ENCODE data around the gene EXOSC10. TPM values are rescaled to one million over a fixed set of nuclear protein-coding genes. Genes with fewer than 3 reads are reported as not detected.
"Not testable (repeated sequence)": the region's sequence is repeated elsewhere in the genome, so short reads cannot be mapped to it uniquely, and the experiment has no call there.

Gene EXOSC10
- polyA plus RNA-seq, 6 donors from 2014 or later = 23.4 to 55.2 (median 41.4) TPM

- H3K4me3 Mint-ChIP-seq = no peak overlapping the region
- ATAC-seq (ENCODE audit: low read depth in 2 of 2) (no peak), DNase-seq (no peak)
- H3K27me3 Mint-ChIP-seq = peaks cover 0 to 5% (median 0%) of the 10 kb centered on the region in 3 donors
- no peaks in the 10 kb centered on the region for H3K36me3 Mint-ChIP-seq
- peaks cover 0 to 5% (median 0%) of the 10 kb centered on the region in 3 donors for H3K4me1 Mint-ChIP-seq
- H3K27ac Mint-ChIP-seq = no peak overlapping the region
- H3K9me3 Mint-ChIP-seq = no peaks in the 10 kb centered on the region
These were observed 58.6 kb downstream of the EXOSC10 start for GRCh38 chr1:11041048-11041447.

- H3K27me3 Mint-ChIP-seq; H3K36me3 Mint-ChIP-seq; H3K27ac Mint-ChIP-seq; H3K4me1 Mint-ChIP-seq; H3K4me3 Mint-ChIP-seq; DNase-seq; H3K9me3 Mint-ChIP-seq; ATAC-seq (ENCODE audit: low read depth in 2 of 2): not testable (repeated sequence)
These were observed 59.6 kb downstream of the EXOSC10 start for GRCh38 chr1:11040105-11040429.

- ATAC-seq (ENCODE audit: low read depth in 2 of 2) = no peak
- Mint-ChIP-seq H3K27me3 (peaks cover 0 to 5% (median 0%) of the 10 kb centered on the region in 3 donors), H3K9me3 (no peaks in the 10 kb centered on the region), H3K4me3 (no peak overlapping the region), H3K4me1 (peaks cover 0 to 5% (median 0%) of the 10 kb centered on the region in 3 donors), H3K27ac (no peak overlapping the region), H3K36me3 (no peaks in the 10 kb centered on the region)
- no peak for DNase-seq
These were observed 60.1 kb downstream of the EXOSC10 start for GRCh38 chr1:11039351-11040104.

GRCh38 chr1:11037740-11038182 is 61.9 kb downstream of the EXOSC10 start:
- Mint-ChIP-seq H3K4me1 (peaks cover 0 to 5% (median 0%) of the 10 kb centered on the region in 3 donors), H3K9me3 (no peaks in the 10 kb centered on the region), H3K27me3 (peaks cover 0 to 5% (median 0%) of the 10 kb centered on the region in 3 donors), H3K27ac (no peak overlapping the region), H3K36me3 (no peaks in the 10 kb centered on the region), H3K4me3 (no peak overlapping the region)
- DNase-seq (peak; percentile 78), ATAC-seq (ENCODE audit: low read depth in 2 of 2) (peak; percentile 97 to 99)

- DNase-seq; ATAC-seq (ENCODE audit: low read depth in 2 of 2); H3K36me3 Mint-ChIP-seq; H3K9me3 Mint-ChIP-seq; H3K27me3 Mint-ChIP-seq; H3K4me3 Mint-ChIP-seq; H3K4me1 Mint-ChIP-seq: not testable (repeated sequence)
- H3K27ac Mint-ChIP-seq = peak overlapping the region in 1 of 6 donors; percentile 34
These were observed 62.5 kb downstream of the EXOSC10 start for GRCh38 chr1:11037019-11037739.

- peaks cover 0 to 10% (median 2%) of the 10 kb centered on the region in 3 donors for H3K4me1 Mint-ChIP-seq
- no peaks in the 10 kb centered on the region for H3K27me3 Mint-ChIP-seq
- peaks cover 0 to 2% (median 0%) of the 10 kb centered on the region in 7 donors for H3K9me3 Mint-ChIP-seq
- H3K4me3 Mint-ChIP-seq = no peak overlapping the region
- ATAC-seq (ENCODE audit: low read depth in 2 of 2) = no peak
- H3K36me3 Mint-ChIP-seq = no peaks in the 10 kb centered on the region
- H3K27ac Mint-ChIP-seq = peak overlapping the region in 2 of 6 donors; percentile 30 to 69
- no peak for DNase-seq
These were observed 67.9 kb downstream of the EXOSC10 start for GRCh38 chr1:11031624-11032262.

GRCh38 chr1:11030865-11031264 is 68.8 kb downstream of the EXOSC10 start:
- peaks cover 0 to 10% (median 2%) of the 10 kb centered on the region in 3 donors for H3K4me1 Mint-ChIP-seq
- no peak overlapping the region for H3K4me3 Mint-ChIP-seq
- no peak for ATAC-seq (ENCODE audit: low read depth in 2 of 2)

GRCh38 chr1:11028018-11028417 is 71.7 kb downstream of the EXOSC10 start:
- H3K4me3 Mint-ChIP-seq = no peak overlapping the region
- no peaks in the 10 kb centered on the region for H3K27me3 Mint-ChIP-seq

More at GRCh38 chr1:11030865-11031264, 68.8 kb downstream of the EXOSC10 start:
- H3K27ac Mint-ChIP-seq = peak overlapping the region in 3 of 6 donors; percentile 14 to 65 (median 47)
- H3K9me3 Mint-ChIP-seq = peaks cover 0 to 2% (median 0%) of the 10 kb centered on the region in 7 donors
- H3K27me3 Mint-ChIP-seq = no peaks in the 10 kb centered on the region
- no peaks in the 10 kb centered on the region for H3K36me3 Mint-ChIP-seq
- no peak for DNase-seq

GRCh38 chr1:11027316-11027715 is 72.4 kb downstream of the EXOSC10 start:
- H3K4me3 Mint-ChIP-seq = no peak overlapping the region
- DNase-seq (no peak), ATAC-seq (ENCODE audit: low read depth in 2 of 2) (no peak)
- H3K4me1 Mint-ChIP-seq = peaks cover 8 to 14% (median 11%) of the 10 kb centered on the region in 3 donors
- no peaks in the 10 kb centered on the region for H3K27me3 Mint-ChIP-seq
- H3K36me3 Mint-ChIP-seq = peaks cover 12 to 21% of the 10 kb centered on the region in 2 donors
- peak overlapping the region in 2 of 6 donors; percentile 47 to 49 for H3K27ac Mint-ChIP-seq
- peaks cover 0 to 2% (median 0%) of the 10 kb centered on the region in 7 donors for H3K9me3 Mint-ChIP-seq

More at GRCh38 chr1:11028018-11028417, 71.7 kb downstream of the EXOSC10 start:
- ATAC-seq (ENCODE audit: low read depth in 2 of 2) (no peak), DNase-seq (no peak)
- Mint-ChIP-seq H3K9me3 (peaks cover 0 to 2% (median 0%) of the 10 kb centered on the region in 7 donors), H3K27ac (peak overlapping the region in 2 of 6 donors; percentile 49 to 58), H3K36me3 (peaks cover 6 to 15% of the 10 kb centered on the region in 2 donors), H3K4me1 (peaks cover 7 to 14% (median 8%) of the 10 kb centered on the region in 3 donors)

GRCh38 chr1:11026903-11027302 is 72.8 kb downstream of the EXOSC10 start:
- Mint-ChIP-seq H3K9me3 (peaks cover 0 to 2% (median 0%) of the 10 kb centered on the region in 7 donors), H3K36me3 (peaks cover 17 to 25% of the 10 kb centered on the region in 2 donors), H3K4me3 (no peak overlapping the region), H3K27ac (peak overlapping the region in 2 of 6 donors; percentile 27 to 29), H3K4me1 (peaks cover 11 to 18% (median 15%) of the 10 kb centered on the region in 3 donors), H3K27me3 (no peaks in the 10 kb centered on the region)
- ATAC-seq (ENCODE audit: low read depth in 2 of 2) = no peak
- no peak for DNase-seq

GRCh38 chr1:11026052-11026451 is 73.6 kb downstream of the EXOSC10 start:
- Mint-ChIP-seq H3K4me3 (no peak overlapping the region), H3K27me3 (no peaks in the 10 kb centered on the region), H3K9me3 (peaks cover 0 to 2% (median 0%) of the 10 kb centered on the region in 7 donors), H3K27ac (no peak overlapping the region), H3K36me3 (peaks cover 20 to 27% of the 10 kb centered on the region in 2 donors), H3K4me1 (peaks cover 12 to 23% (median 16%) of the 10 kb centered on the region in 3 donors)
- DNase-seq = no peak
- no peak for ATAC-seq (ENCODE audit: low read depth in 2 of 2)

GRCh38 chr1:11025618-11026017 is 74.1 kb downstream of the EXOSC10 start:
- DNase-seq (no peak), ATAC-seq (ENCODE audit: low read depth in 2 of 2) (no peak)
- H3K27ac Mint-ChIP-seq = peak overlapping the region in 1 of 6 donors; percentile 2
- H3K27me3 Mint-ChIP-seq = no peaks in the 10 kb centered on the region
- H3K4me1 Mint-ChIP-seq = peaks cover 10 to 19% (median 16%) of the 10 kb centered on the region in 3 donors
- no peak overlapping the region for H3K4me3 Mint-ChIP-seq
- H3K9me3 Mint-ChIP-seq = peaks cover 0 to 2% (median 0%) of the 10 kb centered on the region in 7 donors
- H3K36me3 Mint-ChIP-seq = peaks cover 20 to 27% of the 10 kb centered on the region in 2 donors

- Mint-ChIP-seq H3K9me3 (peaks cover 0 to 2% (median 0%) of the 10 kb centered on the region in 7 donors), H3K4me1 (peaks cover 10 to 17% (median 16%) of the 10 kb centered on the region in 3 donors), H3K27me3 (no peaks in the 10 kb centered on the region), H3K36me3 (peaks cover 20 to 27% of the 10 kb centered on the region in 2 donors), H3K27ac (peak overlapping the region in 1 of 6 donors; percentile 39), H3K4me3 (no peak overlapping the region)
- no peak for ATAC-seq (ENCODE audit: low read depth in 2 of 2)
- no peak for DNase-seq
These were observed 74.8 kb downstream of the EXOSC10 start for GRCh38 chr1:11024874-11025203.
